Measurements from ENCODE around the gene ZDHHC1. TPM values are rescaled to one million over a fixed set of nuclear protein-coding genes. Genes with fewer than 3 reads are reported as not detected.

ZDHHC1 gene
- total RNA-seq, 1 experiment from 2014 or later: 9.9 TPM

DNA sequence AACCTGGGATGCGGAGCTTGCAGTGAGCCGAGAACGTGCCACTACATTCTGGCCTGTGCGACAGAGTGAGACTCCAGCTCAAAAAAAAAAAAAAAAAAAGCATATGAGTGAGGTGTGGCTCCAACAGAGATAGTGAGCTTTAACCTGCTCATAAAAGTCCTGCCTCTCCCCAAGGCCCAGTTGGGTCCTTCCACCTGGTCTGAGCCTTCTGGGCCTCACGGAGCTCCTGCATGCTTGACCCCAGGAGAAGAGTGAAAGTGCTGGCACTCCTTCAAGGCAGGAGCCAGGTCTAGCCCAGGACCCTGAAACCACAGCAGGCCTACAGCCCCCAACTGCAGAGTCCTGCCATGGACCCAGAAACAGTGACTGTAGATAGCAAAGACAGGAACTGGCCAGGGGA, 32.3 kb upstream of the ZDHHC1 start:
- no peak for DNase-seq (ENCODE audit: low read depth)

DNA sequence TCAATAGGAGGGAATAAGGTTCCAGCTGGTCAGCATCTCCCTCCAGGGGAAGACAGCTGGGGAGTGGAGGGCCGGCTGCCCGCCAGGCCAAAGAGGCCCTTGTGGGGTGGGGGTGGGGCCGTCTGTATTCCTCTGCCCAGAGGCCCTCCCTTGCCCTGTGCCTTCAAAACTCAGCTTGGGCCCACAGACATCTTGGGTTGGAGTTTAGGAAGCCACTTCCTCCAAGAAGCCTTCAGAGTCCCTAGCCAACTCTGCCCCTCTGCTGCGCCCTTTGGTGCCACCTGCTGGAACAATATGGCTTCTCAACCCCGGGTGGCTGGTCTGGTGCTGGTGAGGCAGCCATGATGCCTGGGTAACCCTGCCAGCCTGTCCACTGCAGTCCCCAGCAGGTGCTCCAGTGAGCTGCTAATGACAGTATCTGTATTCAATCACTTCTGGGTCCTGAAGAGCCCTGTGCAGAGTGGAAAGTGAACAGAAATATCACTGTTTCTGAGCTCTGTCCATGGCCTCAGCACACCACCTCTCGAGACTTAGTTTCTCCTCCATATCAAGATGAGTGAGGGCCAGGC, 31.3 kb upstream of the ZDHHC1 start:
- peak; percentile 34 for DNase-seq (ENCODE audit: low read depth)

DNA sequence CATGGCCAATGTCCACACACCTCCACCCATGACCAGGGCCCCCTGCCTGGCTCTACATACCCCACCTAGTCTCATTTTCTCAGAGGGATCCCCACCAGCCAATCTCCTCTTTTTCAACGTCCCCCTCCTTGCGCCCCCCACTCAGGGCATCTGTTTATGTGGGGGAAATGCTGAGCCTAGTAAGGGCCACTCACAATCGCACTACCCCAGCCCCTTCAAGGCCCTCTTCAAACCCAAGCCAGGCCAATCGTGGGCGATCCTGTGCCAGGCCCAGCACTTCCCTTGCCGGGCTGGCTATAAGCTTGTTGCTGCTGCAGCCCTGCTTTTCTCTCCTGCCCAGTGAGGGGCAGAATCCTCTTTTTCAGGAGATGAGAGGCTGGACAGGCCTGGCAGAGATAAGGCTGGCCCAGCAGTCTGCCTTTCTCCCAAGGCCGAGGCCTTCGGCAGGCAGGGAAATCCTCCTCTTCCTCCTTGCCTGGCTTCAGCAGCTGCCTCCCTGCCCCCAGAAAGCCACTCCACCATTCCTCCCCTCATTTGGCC, 30.8 kb upstream of the ZDHHC1 start:
- no peak for DNase-seq (ENCODE audit: low read depth)

DNA sequence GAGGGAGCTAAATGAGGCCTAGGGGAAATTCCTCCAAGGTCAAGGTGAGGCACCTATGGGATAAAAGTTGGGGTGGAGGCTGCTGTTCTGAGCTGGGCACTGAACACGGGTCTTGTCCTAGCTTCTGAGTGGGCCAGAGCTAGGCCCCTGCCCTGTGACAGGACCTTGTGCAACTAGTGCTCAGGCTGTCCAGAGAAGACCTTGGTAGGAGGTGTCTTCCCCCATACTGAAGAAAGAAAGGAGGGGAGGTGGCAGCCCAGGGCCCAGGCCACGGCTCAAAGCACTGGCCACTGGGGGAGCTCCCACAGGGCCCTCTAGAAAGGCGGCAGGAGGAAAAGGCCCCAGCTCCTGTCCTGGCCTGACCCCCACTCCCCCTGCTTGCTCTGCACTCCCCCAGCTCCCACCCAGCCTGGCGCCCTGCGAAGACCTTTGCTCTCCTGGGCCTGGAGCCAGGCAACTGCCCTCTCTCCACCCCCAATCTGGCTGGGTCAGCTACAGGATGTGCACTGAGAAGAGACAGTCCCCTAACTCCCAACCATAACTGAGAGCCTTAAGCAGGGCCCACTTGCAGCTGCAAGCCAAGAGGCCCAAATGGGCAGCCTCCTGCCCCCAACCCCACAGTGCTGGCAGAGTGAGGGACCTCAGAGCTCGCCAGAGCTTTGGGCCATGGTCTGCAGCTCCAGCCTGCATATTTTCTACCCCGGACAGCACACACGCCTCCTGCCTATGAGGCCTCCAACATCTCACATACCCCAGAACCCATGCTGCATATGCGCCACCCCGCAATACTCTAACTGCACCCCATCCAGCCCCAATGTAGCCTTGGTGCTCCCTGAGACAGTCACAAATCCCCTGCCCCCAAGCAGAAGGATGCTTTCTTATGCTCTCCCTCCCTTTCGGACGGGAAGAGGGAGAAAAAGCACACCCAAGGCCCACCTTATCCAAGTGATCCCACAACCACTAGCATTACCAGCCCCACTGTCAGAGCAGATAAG, 29.9 kb upstream of the ZDHHC1 start:
- DNase-seq (ENCODE audit: low read depth): no peak

DNA sequence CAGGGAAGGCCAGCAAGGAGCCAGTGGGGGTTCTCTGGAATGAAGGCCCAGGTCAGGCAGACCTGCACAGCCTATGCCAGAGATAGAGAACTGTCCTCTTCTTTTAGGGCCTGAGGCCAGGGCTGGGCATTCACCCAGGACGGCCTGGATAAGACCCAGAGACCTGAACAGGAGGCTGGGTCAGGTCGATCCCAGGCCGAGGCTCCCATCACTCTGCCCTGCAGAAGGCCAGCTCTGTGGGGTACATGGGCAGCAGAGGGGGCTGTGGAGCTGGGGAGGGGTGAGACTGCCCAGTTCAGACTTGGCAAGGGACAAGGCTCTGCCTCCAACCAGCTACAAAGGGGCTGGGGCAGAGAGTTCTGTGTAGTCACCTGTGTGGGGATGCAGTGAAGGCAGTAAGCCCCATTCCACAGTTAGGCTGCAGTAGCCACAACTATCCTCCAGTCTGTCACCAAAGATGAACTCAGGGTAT, 29.2 kb upstream of the ZDHHC1 start:
- DNase-seq (ENCODE audit: low read depth): no peak

DNA sequence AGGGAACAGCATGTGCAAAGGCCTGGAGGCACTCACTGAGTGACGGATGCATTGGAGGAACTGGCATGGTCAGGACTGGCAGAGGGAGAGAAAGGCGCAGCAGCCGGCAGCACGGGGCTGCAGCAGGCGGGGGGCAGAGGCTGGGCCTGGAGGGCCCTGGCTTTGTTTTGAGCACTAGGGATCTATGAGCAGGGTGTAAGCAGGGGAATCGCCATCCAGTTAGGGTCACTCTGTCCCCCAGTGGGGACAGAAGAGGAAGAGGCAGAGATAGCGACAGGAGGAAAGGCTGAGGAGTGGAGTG, 28.8 kb upstream of the ZDHHC1 start:
- DNase-seq (ENCODE audit: low read depth): no peak

DNA sequence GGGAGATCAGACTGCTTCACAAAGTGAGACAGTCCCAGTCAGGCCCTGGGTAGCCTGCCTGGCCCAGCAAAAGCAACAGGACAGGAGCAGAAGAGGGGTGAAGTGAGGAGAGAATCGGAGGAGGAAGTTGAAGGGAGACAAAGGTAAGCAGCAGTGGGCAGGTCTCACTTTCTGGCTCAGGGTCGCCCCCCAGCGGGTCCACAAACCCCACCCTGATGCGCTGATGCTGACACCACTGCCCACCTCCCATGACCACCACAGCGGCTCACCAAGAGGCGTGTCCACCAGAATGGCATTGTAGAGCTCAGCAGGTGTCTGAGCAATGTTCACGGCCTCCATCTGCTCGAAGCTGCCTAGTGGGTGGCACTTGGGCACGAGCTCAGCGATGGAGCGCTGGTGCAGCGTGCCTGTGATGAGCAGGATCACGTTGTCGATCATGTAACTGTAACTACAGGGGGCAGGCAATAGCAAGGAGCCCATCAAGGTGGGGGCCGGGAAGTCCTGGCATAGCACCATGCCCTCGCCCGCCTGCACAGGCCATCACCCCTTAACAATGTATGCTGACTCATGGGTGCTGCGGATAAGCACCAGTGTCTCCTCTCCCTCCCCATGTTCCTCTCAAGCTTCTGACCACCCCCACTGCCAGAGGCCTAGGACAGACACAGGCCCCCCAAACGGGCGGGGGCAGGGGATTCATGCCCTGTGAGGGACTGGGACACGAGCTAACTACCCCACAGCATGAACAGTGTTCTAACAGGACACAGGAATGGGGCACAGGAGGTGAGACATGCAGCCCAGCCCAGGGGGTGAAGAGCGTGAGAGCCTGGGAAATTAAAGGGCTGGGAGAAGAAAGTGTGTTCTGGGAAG, 28.2 kb upstream of the ZDHHC1 start:
- no peak for DNase-seq (ENCODE audit: low read depth)

DNA sequence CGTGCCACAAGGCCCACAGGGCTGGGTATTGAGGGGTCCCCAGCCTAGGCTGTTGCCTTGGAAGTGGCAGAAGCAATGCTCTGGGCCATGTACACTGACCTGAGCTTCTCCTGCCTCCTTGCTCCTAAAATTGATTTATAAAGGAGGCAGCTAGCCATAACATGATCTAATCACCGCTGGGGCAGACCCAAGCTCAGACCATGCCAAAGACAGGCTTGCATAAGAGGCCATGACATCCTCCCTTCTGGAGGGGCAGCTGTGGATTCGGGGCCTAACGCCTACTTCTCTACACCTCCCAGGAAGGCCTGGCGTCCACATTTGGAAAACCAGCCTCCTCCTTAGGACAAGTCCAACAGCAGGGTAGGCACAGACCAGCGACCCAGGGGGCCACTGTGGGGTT, 27.0 kb upstream of the ZDHHC1 start:
- DNase-seq (ENCODE audit: low read depth): no peak

DNA sequence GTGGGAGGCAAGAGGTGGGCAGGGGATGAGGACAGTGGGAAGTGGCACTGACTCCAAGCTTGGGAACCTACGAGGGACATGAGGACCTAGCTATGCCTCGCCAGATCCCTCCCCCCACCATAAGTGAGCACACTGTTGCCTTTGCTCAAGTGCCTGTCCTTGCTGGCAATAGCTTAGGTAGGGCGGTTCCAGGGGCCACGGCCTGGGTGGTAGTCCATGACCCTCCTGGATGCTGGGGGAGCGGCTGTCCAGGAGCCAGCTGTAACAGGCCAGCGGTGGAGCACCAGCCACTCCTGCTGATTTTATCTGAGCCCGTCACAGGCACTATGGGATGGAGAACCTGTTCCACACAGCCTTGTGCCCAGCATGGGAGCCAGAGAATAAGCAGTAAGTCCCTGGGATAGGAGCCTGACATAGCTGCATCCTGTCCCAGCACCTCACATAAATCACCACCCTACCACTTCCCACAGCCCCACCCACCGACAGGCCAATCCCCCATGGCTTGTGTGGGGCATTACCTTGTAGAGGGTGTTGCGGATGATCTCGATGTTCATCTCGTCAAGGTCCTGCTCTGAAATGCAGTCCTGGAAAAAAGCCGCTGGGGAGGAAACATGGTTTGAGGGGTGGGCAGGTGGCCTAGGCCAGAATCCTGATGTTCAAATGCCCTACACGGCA, 26.4 kb upstream of the ZDHHC1 start:
- DNase-seq (ENCODE audit: low read depth): no peak

DNA sequence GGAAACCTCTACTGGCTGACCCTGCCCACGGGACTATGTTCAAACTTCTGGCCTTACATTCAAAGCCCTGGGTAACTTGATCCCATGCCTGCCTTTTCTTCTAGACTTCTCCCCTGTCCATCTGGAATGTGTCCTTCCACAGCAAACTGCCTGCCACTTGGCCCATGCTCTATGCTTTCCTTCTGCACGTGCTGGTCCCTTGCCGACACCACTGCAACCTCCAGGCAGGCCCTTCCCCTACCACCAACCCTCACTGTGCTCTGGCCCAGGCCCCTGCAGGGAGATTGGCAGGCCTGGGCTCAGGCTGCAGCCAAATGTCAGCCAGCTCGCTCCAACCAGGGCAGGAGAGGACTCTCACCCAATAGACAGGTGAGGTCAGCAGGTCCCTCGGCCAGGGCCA, 25.6 kb upstream of the ZDHHC1 start:
- no peak for DNase-seq (ENCODE audit: low read depth)

DNA sequence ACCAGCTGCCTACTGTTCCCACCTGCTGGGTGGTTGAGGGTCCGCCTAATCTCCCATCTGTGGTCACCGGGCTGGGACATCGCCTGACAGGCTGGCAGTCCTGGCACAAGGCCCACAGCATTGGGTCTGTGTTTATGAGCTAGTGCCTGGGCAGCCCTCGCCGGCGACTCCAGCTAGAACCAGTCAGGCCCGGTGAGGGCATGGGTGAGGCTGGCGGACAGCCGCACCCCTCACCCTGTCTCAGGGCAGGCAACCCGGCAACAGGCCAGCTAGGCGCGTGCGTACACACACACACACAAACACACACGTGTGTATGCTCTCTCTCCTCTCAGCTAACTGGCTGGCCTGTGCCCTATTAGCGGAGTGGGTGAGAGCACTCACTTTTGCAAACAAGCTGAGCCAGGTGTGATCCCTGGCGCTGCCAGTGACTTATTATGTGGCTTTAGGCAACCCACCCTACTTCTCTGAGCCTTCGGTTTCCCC, 25.0 kb upstream of the ZDHHC1 start:
- peak; percentile 29 for DNase-seq (ENCODE audit: low read depth)

DNA sequence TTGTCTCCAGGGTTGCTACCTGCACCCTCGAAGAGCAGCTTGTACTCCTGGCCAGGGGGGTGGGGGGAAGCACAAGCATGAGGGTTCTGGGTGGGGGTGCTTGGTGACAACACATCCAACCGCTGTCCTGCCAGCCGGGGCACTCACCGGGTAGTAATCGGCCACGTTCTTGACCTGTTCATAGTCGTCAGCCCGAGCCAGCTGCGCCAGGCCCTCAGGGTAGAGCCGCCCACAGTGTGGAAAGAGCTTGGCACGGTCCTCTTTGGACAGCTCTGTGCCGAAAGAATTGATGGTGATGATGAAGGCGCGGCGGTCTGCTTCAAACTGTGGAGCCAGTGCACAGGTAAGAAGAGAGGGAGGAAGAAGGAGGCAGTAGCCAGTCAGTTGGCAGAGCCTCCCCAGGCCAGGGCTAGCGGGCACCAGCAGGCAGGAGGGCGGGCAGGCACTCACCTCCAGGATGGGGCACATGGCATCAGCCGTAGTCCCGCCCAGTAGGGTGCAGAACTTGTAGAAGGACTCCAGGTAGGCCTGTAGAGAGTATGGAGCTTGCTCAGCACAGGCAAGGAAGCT, 22.6 kb upstream of the ZDHHC1 start:
- no peak for DNase-seq (ENCODE audit: low read depth)

DNA sequence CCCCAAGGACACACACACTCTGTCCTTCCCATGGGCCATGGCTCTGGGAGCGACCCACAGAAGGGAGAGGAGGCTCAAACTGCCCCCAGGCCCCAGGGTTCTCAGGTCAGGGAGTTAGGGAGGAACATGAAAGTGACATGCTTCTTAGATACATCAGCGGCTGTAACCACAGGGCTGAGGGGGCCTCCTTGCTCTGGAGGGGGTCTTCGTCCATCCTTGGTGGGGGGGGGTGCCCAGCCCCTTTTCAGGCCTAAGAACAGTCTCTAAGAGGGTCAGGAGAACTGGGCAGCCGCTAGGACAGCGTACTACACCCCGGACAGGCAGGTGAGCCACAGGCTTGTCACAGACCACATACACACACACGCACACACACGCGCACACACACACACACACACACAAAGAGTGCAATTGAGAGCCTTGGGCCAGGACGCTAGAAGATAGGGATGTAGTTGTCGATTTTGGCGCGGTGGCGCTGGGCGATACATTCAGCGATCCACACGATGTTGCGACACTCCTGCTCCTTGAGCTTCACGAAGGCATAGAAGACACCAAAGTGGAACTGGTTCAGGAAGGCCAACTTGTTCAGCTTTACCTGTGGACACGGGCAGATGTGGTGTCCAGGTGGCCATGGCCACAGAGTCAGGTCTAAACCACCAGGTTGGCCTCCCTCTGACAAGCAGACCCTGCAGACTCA, 22.0 kb upstream of the ZDHHC1 start:
- DNase-seq (ENCODE audit: low read depth): no peak

DNA sequence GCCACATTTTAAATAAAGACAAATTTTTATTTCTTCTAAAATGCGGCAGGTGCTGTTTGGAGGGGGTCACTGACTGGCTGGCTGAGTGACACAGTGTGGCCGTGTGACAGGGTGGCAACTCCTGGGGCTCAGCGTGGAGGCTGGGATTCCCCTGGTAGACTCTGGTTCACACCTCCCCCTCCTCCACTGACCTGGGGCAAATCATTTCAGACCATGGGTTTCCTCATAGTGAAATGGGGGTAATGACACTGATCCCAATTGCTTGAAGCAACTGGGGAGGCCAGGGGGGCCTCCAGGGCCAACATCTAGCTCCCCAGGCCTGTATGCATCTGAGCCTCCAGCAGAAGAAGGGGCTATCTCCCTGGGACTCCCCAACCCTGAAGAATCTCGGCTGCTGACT, 21.2 kb upstream of the ZDHHC1 start:
- no peak for DNase-seq (ENCODE audit: low read depth)

DNA sequence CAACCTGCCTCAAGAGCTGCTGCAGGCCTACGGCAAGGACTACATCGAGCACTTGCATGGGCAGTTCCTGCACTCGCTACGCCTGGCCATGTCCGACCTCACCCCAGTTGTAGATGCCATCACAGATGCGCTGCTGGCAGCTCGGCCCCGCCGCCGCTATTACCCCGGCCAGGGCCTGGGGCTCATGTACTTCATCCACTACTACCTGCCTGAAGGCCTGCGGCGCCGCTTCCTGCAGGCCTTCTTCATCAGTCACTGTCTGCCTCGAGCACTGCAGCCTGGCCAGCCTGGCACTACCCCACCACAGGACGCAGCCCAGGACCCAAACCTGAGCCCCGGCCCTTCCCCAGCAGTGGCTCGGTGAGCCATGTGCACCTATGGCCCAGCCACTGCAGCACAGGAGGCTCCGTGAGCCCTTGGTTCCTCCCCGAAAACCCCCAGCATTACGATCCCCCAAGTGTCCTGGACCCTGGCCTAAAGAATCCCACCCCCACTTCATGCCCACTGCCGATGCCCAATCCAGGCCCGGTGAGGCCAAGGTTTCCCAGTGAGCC, 20.4 kb upstream of the ZDHHC1 start:
- DNase-seq (ENCODE audit: low read depth): no peak

DNA sequence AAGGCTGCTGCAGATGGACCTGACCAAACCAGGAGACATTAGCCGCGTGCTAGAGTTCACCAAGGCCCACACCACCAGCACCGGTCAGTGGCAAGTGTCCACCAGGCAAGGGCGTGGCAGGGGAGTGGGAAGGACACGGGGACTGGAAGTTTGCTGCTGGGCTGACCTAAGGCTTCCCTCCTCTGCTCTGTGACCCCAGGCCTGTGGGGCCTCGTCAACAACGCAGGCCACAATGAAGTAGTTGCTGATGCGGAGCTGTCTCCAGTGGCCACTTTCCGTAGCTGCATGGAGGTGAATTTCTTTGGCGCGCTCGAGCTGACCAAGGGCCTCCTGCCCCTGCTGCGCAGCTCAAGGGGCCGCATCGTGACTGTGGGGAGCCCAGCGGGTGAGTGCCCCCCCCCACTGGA, 19.5 kb upstream of the ZDHHC1 start:
- DNase-seq (ENCODE audit: low read depth): no peak

DNA sequence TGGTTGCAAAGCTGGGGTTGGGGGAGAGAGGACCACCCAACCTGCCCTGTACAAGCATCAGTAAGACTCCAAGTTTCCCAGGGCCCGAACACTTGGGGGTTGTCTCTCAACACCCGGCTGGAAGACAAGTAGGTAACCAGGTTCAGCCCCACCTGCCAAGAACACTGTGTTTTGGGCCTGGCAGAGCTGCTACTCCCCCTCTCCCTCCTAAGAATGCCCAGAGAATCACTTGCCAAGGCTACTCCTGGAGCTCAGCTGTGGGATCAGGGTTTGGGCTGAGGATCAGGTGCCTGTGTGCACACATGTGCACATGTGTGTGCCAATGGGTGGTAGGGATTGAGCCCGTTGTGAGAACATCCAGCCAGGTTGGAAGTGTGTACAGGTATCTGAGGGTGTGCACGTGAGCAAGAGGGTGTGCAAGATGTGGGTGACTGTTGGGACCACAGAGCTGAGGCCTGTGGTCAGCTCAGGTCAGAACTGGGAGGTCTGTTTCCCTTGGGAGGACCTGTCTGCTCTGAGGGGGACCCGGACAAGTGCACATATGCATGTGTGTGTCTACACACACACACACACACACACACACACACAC, 16.9 kb upstream of the ZDHHC1 start:
- DNase-seq (ENCODE audit: low read depth): no peak

DNA sequence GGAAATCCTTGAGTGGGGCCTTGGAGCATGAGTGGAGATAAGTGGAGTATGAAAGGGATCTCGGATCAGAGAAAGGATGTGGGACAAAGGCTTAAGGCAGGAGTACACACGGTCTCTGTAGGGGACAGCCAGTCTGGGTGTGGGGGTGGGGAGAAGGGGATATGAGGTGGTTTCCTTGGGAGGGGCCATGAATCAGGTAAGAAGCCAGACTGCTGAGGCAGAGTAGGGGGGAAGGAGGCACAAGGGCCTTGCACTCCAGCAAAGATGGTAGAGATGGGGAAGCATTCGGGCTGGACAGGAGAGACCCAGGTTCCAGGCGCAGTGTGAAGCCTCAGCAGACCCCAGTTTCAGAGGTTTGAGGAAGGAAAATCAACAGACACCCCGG, 16.2 kb upstream of the ZDHHC1 start:
- DNase-seq (ENCODE audit: low read depth): no peak

DNA sequence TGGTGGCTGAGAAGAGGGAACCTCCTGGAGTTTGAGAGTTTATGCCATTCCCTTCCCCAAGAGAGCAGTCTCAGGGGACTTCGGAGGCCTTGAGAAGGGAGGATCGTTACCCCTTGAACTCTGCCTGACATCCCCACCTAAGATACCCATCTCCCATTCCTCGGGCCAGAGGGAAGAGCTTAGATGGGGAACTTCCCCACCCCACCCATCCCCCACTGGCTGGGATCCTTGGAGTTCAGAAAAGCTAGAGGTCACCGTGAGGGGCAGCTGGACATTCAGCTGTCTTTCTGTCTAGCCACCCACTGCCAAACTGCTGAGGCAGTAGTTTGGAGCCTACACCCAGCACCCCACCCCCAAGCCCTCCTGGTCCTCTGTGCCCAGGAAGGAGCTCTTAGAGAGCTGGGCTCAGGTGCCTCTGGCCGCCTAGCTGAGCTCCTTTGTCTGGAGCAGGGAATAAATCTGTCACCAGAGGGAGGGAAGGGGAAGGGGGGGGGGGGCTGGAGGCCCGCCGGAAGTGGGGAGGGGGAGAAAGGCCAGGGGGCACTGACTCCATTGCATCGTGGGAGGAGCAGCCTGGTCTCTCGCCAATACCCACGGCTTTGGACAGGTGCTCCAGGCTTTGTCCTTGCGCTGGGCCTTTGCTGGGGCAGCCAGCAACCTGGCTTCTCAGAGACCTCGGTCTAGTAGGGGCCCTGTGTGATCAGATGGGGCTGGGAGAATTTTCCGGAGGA, 15.7 kb upstream of the ZDHHC1 start:
- DNase-seq (ENCODE audit: low read depth): no peak

Data from LHCN-M2 (cell line).